NCI-H146 (cell line): Measurements from ENCODE around the gene METTL2B.

Source experiments
- DNase-seq: peaks from one replicate; lab custom pipeline; 2025; lab: John Stamatoyannopoulos, UW

The METTL2B gene

GRCh38 chr7:128476402-128477335 lies at the start of gene METTL2B:
TSS of gene METTL2B (plus strand) at chr7:128476748. CDS start at chr7:128476766, 18 bp downstream.
- peak; percentile 95 for DNase-seq

- DNase-seq: peak; percentile 71
Measured at GRCh38 chr7:128427289-128427891, 49.2 kb upstream of the METTL2B start.

- DNase-seq: no peak
Measured at GRCh38 chr7:128430207-128430606, 46.3 kb upstream of the METTL2B start.

- DNase-seq: peak; percentile 18
Measured at GRCh38 chr7:128431221-128431620, 45.3 kb upstream of the METTL2B start.

- no peak for DNase-seq
Measured at GRCh38 chr7:128431754-128432153, 44.8 kb upstream of the METTL2B start.

GRCh38 chr7:128434413-128435326 lies 41.9 kb upstream of the METTL2B start:
- no peak for DNase-seq

GRCh38 chr7:128435327-128435686 lies 41.2 kb upstream of the METTL2B start:
- peak; percentile 18 for DNase-seq

GRCh38 chr7:128437426-128438332 lies 38.9 kb upstream of the METTL2B start:
- no peak for DNase-seq

GRCh38 chr7:128442356-128442755 lies 34.2 kb upstream of the METTL2B start:
- no peak for DNase-seq

- peak; percentile 98 for DNase-seq
Measured at GRCh38 chr7:128443831-128444600, 32.5 kb upstream of the METTL2B start.

- DNase-seq: peak; percentile 7
Measured at GRCh38 chr7:128446306-128446705, 30.2 kb upstream of the METTL2B start.

GRCh38 chr7:128447941-128448564 lies 28.5 kb upstream of the METTL2B start:
- no peak for DNase-seq

- no peak for DNase-seq
Measured at GRCh38 chr7:128448751-128449302, 27.7 kb upstream of the METTL2B start.

- DNase-seq: no peak
Measured at GRCh38 chr7:128450409-128450808, 26.1 kb upstream of the METTL2B start.

GRCh38 chr7:128450913-128451312 lies 25.6 kb upstream of the METTL2B start:
- no peak for DNase-seq

GRCh38 chr7:128452552-128452951 lies 24.0 kb upstream of the METTL2B start:
- DNase-seq: no peak

- no peak for DNase-seq
Measured at GRCh38 chr7:128453836-128454804, 22.4 kb upstream of the METTL2B start.

GRCh38 chr7:128454808-128455542 lies 21.6 kb upstream of the METTL2B start:
- DNase-seq: no peak
